Stimulated activated CD4-positive, alpha-beta T cell treated with anti-CD3 and anti-CD28 coated beads, Interleukin-15, amount 100 ng/mL, for 48 hours (primary cell): ENCODE measurements around the gene CDK5R2.
A peak's percentile ranks its signal among the peaks of the same experiment; 100 is the strongest.

ENCODE experiments used
- DNase-seq, 2 donors: peaks; one replicate each; pipeline ENCODE4 v3.0.0-alpha.2; 2020; ENCODE audit warnings: low read depth in 2 of 2

CDK5R2 gene

DNA sequence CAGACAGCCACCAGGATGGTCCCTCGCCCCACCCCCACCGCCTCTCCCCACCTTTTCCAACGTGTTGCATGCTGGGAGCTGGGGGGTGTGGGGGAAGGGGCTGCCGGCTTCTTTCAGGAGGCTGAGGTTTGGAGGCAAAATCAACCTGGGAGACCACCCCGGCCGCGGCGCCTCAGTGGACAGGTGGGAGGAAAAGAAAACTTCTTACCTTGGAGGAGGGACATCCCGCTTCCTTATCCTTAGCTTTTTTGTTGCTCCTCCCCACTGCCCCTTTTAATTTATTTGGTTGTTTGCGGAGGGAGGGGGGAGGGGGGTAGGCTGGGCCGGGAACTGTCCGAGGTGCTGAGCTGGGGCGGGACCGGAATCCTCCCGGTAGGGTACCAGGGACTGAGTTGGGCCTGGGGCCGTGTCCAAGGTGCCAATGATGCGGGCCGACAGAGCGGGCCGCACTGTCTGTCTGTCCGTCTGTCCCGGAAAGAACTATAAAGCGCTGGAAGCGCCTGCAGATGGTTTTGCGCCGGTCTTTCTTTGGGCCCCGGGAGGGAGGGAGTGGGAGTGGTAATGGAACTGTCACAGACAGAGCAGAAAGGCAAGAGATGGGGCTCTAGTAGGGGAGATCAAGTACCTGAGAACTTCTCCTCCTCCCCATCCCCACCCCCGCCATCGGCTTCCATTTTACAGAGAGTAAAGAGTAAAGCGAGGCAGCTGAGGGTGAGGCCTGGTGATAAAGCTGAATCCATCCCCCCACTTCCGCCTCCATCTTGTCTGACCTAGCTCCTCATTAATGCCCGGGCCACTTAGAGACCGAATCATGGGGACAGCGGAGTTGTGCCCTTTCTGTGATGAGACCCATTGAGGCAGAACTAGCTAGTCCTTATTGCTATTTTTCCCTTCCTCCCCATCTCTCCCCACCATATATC, 2.4 kb downstream of the CDK5R2 start:
- DNase-seq = no peak

- DNase-seq = no peak
Observed at GRCh38 chr2:218962859-218963492, 3.5 kb downstream of the CDK5R2 start.

DNA sequence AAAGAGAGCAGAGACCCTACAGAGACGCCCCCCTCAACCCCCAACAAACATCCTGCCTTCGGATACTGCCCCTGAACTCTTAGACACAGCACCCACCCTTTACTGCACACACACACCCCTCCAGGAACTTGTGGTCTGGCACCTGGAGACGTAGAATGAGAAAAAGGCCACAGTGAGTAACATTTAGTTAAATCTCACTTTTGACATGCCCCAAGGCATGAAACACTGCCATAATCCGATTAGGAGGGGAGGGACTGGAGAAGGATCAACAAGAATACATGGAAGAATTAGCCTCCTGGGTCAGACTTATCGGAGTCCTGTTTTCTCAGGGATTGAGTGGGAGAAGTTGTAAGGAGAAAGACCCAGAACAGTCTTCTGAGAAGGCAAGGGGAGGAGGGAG, 4.1 kb downstream of the CDK5R2 start:
- no peak for DNase-seq

GRCh38 chr2:218964041-218964771, 4.7 kb downstream of the CDK5R2 start:
- no peak for DNase-seq

- no peak for DNase-seq
Observed at GRCh38 chr2:218970894-218971293, 11.4 kb downstream of the CDK5R2 start.

DNA sequence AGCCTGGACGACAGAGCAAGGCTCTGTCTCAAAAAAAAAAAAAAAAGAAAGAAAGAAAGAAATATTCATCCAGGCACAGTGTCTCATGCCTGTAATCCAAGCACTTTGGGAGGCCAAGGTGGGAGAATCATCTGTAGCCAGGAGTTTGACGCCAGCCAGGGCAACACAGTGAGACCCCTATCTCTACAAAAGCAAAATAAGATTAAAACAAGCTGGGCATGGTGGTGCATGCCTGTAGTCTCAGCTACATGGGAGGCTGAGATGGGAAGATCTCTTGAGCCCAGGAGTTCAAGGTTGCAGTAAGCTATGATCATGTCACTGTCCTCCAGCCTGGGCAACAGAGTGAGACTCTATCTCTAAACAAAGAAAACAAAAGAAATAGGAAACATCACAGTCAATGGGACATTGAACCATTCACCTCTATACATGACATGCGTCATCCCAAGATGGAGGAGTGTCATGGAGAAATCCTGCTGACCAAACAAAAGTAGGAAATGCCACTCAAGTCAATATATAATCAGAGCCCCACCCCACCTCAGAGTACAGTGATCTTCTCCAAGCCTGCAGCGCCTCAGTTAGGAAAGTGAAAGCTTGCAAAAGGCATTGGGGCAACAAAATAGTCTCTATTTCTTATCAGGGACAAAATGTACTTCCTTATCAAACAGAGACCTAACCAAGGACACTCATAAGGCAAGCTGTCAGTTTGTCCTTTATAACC, 15.8 kb downstream of the CDK5R2 start:
- no peak for DNase-seq

- peak; percentile 72 to 82 for DNase-seq
Observed at GRCh38 chr2:218979846-218980734, 20.6 kb downstream of the CDK5R2 start.

DNA sequence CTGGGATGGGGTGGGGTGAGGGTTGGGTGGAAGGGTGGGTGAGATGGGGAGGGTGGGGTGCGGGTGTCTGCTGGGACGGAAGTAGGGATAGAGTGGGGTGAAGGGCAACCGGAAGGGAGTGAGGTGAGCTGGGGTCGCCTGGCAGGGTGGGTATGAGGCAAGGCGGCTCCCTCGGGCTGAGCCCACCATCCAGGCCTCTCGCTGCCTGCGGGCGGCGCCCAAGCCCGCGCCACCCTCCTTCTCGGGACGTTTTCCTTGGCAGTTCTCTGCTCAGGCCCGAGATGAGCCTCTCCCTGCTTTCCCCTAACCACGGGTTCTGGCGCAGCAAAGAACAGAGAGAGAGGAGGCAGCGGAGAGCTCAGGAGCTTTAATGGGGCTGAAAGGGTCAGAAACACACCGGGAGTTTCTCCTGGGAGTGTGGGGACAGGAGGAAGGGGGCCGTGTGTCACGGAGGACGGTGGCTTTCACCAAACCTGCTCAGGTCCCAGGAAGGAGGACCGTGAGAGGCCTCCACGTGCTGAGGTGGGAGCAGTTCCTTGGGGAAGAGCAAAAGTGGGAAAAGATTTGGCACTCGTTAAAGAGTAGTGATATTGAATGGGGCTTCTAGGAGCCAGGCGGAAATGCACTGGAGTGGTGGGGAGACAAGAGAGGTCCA, 21.4 kb downstream of the CDK5R2 start:
- DNase-seq = no peak

GRCh38 chr2:218981390-218981880, 22.0 kb downstream of the CDK5R2 start:
- no peak for DNase-seq

GRCh38 chr2:218981881-218982585, 22.6 kb downstream of the CDK5R2 start:
- DNase-seq = no peak

DNA sequence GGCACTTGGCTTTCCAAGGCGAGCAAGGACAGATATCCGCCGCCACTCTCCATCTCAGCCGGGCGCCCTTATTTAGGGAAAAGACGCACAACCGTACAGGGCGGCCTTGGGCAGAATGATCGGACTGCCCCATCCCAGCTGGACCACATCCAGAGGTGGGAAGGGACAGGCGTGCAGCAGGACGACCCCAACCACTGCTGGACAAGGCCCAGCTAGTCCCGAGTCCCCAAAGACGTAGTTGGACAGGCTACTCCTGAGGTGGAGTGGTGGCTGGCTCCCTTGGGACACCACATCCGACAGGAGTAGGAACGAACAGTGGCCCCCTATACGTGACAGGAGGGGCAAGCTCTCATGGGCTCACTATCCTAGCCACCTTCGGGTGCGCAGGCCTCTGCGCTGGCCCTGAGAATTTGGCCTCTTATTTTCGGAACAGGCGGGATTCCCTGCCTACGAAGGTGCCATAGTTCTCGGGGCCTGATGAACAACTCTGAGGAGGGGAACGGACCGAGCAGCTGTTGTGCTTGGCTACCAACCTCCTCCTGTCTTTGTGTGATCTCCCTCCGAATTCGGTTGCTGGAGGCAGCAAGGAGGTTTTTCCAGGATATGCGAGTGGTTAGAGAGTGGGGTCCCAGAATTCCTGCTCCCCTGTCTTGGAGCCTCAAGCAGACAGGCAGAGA, 23.3 kb downstream of the CDK5R2 start:
- DNase-seq = no peak

GRCh38 chr2:218983263-218983933, 23.9 kb downstream of the CDK5R2 start:
- no peak for DNase-seq

DNA sequence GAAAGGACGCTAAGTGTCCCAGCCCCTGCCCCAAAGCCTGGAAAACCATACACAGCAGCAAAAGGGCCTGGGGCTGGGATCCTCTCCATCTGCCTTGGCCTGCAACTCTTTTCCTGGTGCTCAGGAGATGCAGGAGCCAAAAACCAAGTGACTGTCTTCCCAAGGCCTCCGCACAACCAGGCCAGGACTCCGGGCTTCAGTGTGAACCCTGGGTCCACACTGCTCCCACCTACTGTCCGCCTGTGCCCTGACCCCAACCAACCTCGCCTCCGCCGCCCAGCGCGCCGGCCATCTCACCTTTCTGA, 24.4 kb downstream of the CDK5R2 start:
- DNase-seq = no peak

- no peak for DNase-seq
Observed at GRCh38 chr2:218984239-218985020, 25.0 kb downstream of the CDK5R2 start.

DNA sequence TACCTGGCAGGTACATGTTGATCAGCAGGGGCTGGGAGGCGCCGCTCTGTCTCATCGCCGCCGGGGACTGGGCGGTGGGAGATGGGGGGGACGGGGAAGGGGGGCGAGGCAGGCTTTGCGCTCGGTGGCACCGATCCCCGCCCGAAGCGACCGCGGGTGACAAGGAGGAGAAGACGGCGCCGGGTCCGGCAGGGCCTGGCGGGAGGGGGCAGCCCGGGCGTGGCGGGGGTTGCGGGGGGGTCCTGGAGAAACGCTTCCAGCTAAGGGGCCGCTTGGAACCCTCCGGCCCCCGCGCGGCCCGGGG, 25.5 kb downstream of the CDK5R2 start, which contains the start of gene FEV:
TSS of gene FEV (minus strand) at position 164 of the 304 bp plus-strand sequence. CDS start at position 55, 109 bp downstream.
- no peak for DNase-seq

GRCh38 chr2:218985325-218986091, 26.0 kb downstream of the CDK5R2 start:
- no peak for DNase-seq
